Measurements from ENCODE around the gene SERPINB1. TPM values are rescaled to one million over a fixed set of nuclear protein-coding genes. Genes with fewer than 3 reads are reported as not detected.

SERPINB1 gene
- total RNA-seq, 1 experiment from 2014 or later: 18.4 TPM

DNA sequence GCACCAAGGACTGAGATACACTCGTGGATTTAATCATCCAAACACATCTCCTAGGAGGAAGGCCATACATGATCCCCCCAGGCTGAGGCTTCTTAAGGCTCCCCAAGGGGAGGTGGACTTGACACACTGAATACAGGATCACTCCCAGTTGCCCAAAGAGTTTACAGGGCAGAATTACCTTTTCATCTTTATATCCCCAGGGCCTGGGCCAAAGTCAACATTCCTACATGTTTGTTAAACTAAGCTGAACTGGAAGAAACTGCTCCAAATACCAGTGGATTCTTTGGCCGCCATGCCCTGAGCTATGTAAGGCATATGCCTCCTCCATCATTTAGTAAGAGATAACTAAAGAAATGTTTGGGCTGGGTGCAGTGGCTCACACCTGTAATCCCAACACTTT is 22.2 kb upstream of the SERPINB1 start:
- DNase-seq: no peak
- peaks cover 61 to 62% of the 10 kb centered on the region in 2 experiments for H3K4me1 Mint-ChIP-seq

More for the DNA sequence above, 22.2 kb upstream of the SERPINB1 start:
- Mint-ChIP-seq H3K27me3 (ENCODE audit: low read depth) (no peaks in the 10 kb centered on the region), H3K36me3 (ENCODE audit: insufficient read depth in 1 of 3, low read depth in 3 of 3) (0 out of 7 replicates have a peak, but pooled peaks cover 0 to 4% (median 0%) of the 10 kb centered on the region in 3 experiments), H3K4me3 (peak overlapping the region in 1 of 2 experiments; percentile 16; a peak in 1 of 5 replicates), H3K27ac (peak overlapping the region in 2 of 3 experiments; percentile 22 to 40; a peak in 4 of 7 replicates), H3K9me3 (no peaks in the 10 kb centered on the region; a peak in 2 of 5 replicates)
- Histone ChIP-seq H3K4ac (ENCODE audit: low read depth, low read length) (no peak overlapping the region), H3K9me3 (ENCODE audit: control insufficient read depth, low read depth, low read length) (no peaks in the 10 kb centered on the region), H2AFZ (ENCODE audit: low read length) (no peak overlapping the region), H3K23ac (ENCODE audit: insufficient read length, low read depth, low read length) (no peak overlapping the region), H2BK5ac (ENCODE audit: insufficient read length, low read length) (no peak overlapping the region), H3K14ac (ENCODE audit: insufficient read depth, low read length) (no peak overlapping the region), H2AK5ac (ENCODE audit: insufficient read length, low read length) (no peak overlapping the region), H4K8ac (replicated peaks; ENCODE audit: insufficient read length, low read depth, low read length) (no peak overlapping the region), H4K20me1 (ENCODE audit: control insufficient read depth, insufficient read depth, insufficient read length) (no peaks in the 10 kb centered on the region), H3K18ac (ENCODE audit: insufficient read length, low read depth, low read length) (no peak overlapping the region), H4K91ac (ENCODE audit: insufficient read length, low read depth, low read length) (no peak overlapping the region), H3T11ph (ENCODE audit: low read length) (peak overlapping the region; percentile 45), H2BK15ac (ENCODE audit: low read depth, low read length) (no peak overlapping the region), H3K27ac (ENCODE audit: insufficient read length, low read depth, low read length) (no peak overlapping the region), H3K23me2 (ENCODE audit: insufficient read length, low read depth, low read length, poor library complexity, severe bottlenecking) (no peaks in the 10 kb centered on the region), H2BK120ac (ENCODE audit: low read depth, low read length, poor library complexity, severe bottlenecking) (peak overlapping the region; percentile 1), H3K79me1 (ENCODE audit: insufficient read depth, low read depth, low read length, poor library complexity, severe bottlenecking) (no peaks in the 10 kb centered on the region), H2BK12ac (ENCODE audit: insufficient read length, low read depth, low read length) (peak overlapping the region; percentile 25), H3K56ac (ENCODE audit: insufficient read length, low read depth, low read length) (no peak overlapping the region), H2BK20ac (ENCODE audit: low read depth, low read length, poor library complexity, severe bottlenecking) (no peak overlapping the region), H3K79me2 (ENCODE audit: insufficient read depth, low read length) (no peaks in the 10 kb centered on the region), H4K5ac (ENCODE audit: insufficient read length, low read depth, low read length) (no peak overlapping the region), H3K4me1 (ENCODE audit: insufficient read depth, low read length) (peaks cover 17% of the 10 kb centered on the region), H3K9ac (ENCODE audit: extremely low read depth, insufficient read length, low read length) (no peak overlapping the region), H3K4me2 (ENCODE audit: insufficient read depth, insufficient read length, low read length) (no peak overlapping the region), H3K27me3 (ENCODE audit: insufficient read depth, low read length) (no peaks in the 10 kb centered on the region)
- TF ChIP-seq, protein P1, sequence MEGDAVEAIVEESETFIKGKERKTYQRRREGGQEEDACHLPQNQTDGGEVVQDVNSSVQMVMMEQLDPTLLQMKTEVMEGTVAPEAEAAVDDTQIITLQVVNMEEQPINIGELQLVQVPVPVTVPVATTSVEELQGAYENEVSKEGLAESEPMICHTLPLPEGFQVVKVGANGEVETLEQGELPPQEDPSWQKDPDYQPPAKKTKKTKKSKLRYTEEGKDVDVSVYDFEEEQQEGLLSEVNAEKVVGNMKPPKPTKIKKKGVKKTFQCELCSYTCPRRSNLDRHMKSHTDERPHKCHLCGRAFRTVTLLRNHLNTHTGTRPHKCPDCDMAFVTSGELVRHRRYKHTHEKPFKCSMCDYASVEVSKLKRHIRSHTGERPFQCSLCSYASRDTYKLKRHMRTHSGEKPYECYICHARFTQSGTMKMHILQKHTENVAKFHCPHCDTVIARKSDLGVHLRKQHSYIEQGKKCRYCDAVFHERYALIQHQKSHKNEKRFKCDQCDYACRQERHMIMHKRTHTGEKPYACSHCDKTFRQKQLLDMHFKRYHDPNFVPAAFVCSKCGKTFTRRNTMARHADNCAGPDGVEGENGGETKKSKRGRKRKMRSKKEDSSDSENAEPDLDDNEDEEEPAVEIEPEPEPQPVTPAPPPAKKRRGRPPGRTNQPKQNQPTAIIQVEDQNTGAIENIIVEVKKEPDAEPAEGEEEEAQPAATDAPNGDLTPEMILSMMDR (conservative IDR thresholded peaks at IDR 0.05): no peak
- WGBS (ENCODE audit: extremely low coverage, insufficient read length, low lambda C conversion rate): no CpG with 5 or more reads among the region's 2 CpGs
